ENCODE results near the gene ZFAND2A. TPM values are rescaled to one million over a fixed set of nuclear protein-coding genes. Genes with fewer than 3 reads are reported as not detected.
"Not testable (repeated sequence)": the region's sequence is repeated elsewhere in the genome, so short reads cannot be mapped to it uniquely, and the experiment has no call there.

Gene ZFAND2A
- total and polyA plus RNA-seq, 2 of the 8 experiments (the other 6 are each of a cell fraction or from before 2014, with no cell fraction given), result 16.6 to 20.3 TPM

- DNase-seq (ENCODE audit: low read depth in 1 of 2, low spot score in 2 of 2); H2BK12ac ChIP-seq (ENCODE audit: low read depth, low read length); H3K56ac ChIP-seq (replicated peaks; ENCODE audit: insufficient read length, low read depth, low read length); H2BK120ac ChIP-seq (replicated peaks; ENCODE audit: low read depth, low read length); H3K27me3 ChIP-seq (replicated peaks in 1 of 4; ENCODE audit: control insufficient read depth in 3 of 4, extremely low read depth in 1 of 4, insufficient read depth in 3 of 4, low read length in 3 of 4); POLR2A ChIA-PET (ENCODE audit: partially characterized antibody); H3K23me2 ChIP-seq (ENCODE audit: low read depth, low read length); H4K20me1 ChIP-seq (replicated peaks in 1 of 2; ENCODE audit: control insufficient read depth in 1 of 2, insufficient read depth in 2 of 2, low read length in 2 of 2); H2BK20ac ChIP-seq (ENCODE audit: low read length); H2BK5ac ChIP-seq (ENCODE audit: low read depth, low read length); H4K8ac ChIP-seq (ENCODE audit: extremely low read depth, insufficient read depth, low read length); H3K9me3 ChIP-seq (ENCODE audit: insufficient read depth in 2 of 2, low read depth in 1 of 2, low read length in 1 of 2); H3K4me2 ChIP-seq (ENCODE audit: insufficient read depth in 1 of 2, low read depth in 2 of 2, low read length in 2 of 2); H2AFZ ChIP-seq (ENCODE audit: low read length); H2BK15ac ChIP-seq (ENCODE audit: low read length); H3K9ac ChIP-seq (replicated peaks in 1 of 4; ENCODE audit: extremely low read depth in 1 of 4, low read depth in 3 of 4, low read length in 3 of 4); H3K36me3 ChIP-seq (ENCODE audit: control insufficient read depth in 2 of 4, insufficient read depth in 4 of 4, low read length in 3 of 4); FAIRE-seq; H2AK5ac ChIP-seq (ENCODE audit: low read depth, low read length); H3K4ac ChIP-seq (replicated peaks; ENCODE audit: insufficient read length, low read depth, low read length); H3K79me1 ChIP-seq (ENCODE audit: low read depth, low read length); H3K23ac ChIP-seq (ENCODE audit: insufficient read length); H3K27ac ChIP-seq (ENCODE audit: low read depth, low read length); H3K4me3 ChIP-seq (ENCODE audit: extremely low read depth in 1 of 4, insufficient read depth in 2 of 4, low read depth in 3 of 4, low read length in 4 of 4); H3K4me1 ChIP-seq (replicated peaks in 1 of 4; ENCODE audit: control insufficient read depth in 3 of 4, insufficient read depth in 4 of 4, low read length in 3 of 4); H3K79me2 ChIP-seq (ENCODE audit: control insufficient read depth in 1 of 2, insufficient read depth in 2 of 2, low read length in 2 of 2); H3K18ac ChIP-seq (ENCODE audit: extremely low read depth, low read length); H3K14ac ChIP-seq (ENCODE audit: insufficient read length); H4K91ac ChIP-seq (replicated peaks; ENCODE audit: insufficient read length, low read length); H4K5ac ChIP-seq (ENCODE audit: insufficient read length, low read depth, low read length): not testable (repeated sequence)
- WGBS, 2 experiments (ENCODE audit: extremely low coverage in 1 of 2, insufficient coverage in 1 of 2, insufficient read length in 1 of 2, insufficient replicate concordance in 2 of 2, low coverage in 1 of 2, low lambda C conversion rate in 2 of 2, missing lambda C conversion rate in 1 of 2), result 87% methylated on average over 7 of the region's 7 CpGs; no CpG with 5 or more reads in 1 of the 2 experiments
- CTCF ChIA-PET (ENCODE audit: partially characterized antibody), result interaction anchor here (0.5 to 1.2 kb wide), 6 partner anchors 13 to 295 kb away, joined by 3 to 6 read pairs (median 3); no protein-coding TSS in a partner anchor
These were observed 45.7 kb upstream of the ZFAND2A start for GRCh38 chr7:1205742-1206141.
